IPS-15b (cell line): ENCODE data around the gene SLC9A9.

Experiments used
- H3K27me3 ChIP-seq: one replicate; pipeline ENCODE4 v1.6.1; 2013; ENCODE audit warnings: low read length; ENCODE audit not compliant: control insufficient read depth, insufficient read depth
- H3K36me3 ChIP-seq: one replicate; pipeline ENCODE4 v1.6.1; 2013; ENCODE audit warnings: low read length; ENCODE audit not compliant: control insufficient read depth, insufficient read depth
- H3K4me1 ChIP-seq: one replicate; pipeline ENCODE4 v1.6.1; 2013; ENCODE audit warnings: mild to moderate bottlenecking, low read length; ENCODE audit not compliant: control insufficient read depth, insufficient read depth
- H3K4me3 ChIP-seq: one replicate; pipeline ENCODE4 v1.5.1; 2013; ENCODE audit warnings: low read depth, low read length
- H3K9ac ChIP-seq: one replicate; pipeline ENCODE4 v1.6.1; 2013; ENCODE audit warnings: low read depth, mild to moderate bottlenecking, low read length
- H3K9me3 ChIP-seq: one replicate; pipeline ENCODE4 v1.6.1; 2013; ENCODE audit warnings: mild to moderate bottlenecking, low read length; ENCODE audit not compliant: control insufficient read depth, insufficient read depth

SLC9A9 gene

GRCh38 chr3:143650827-143651226 lies 197.4 kb downstream of the SLC9A9 start:
- H3K4me3 ChIP-seq, result no peak overlapping the region
- H3K9me3 ChIP-seq, result no peaks in the 10 kb centered on the region
- no peaks in the 10 kb centered on the region for H3K36me3 ChIP-seq
- no peaks in the 10 kb centered on the region for H3K27me3 ChIP-seq
- no peak overlapping the region for H3K9ac ChIP-seq
- peaks cover 3% of the 10 kb centered on the region for H3K4me1 ChIP-seq

- Histone ChIP-seq H3K4me1 (no peaks in the 10 kb centered on the region), H3K36me3 (no peaks in the 10 kb centered on the region), H3K9me3 (no peaks in the 10 kb centered on the region), H3K4me3 (no peak overlapping the region), H3K27me3 (no peaks in the 10 kb centered on the region), H3K9ac (no peak overlapping the region)
Observed at GRCh38 chr3:143650120-143650519, 198.1 kb downstream of the SLC9A9 start.

- H3K9ac ChIP-seq, result no peak overlapping the region
Observed at GRCh38 chr3:143648708-143649107, 199.6 kb downstream of the SLC9A9 start.

GRCh38 chr3:143648218-143648617 lies 200.1 kb downstream of the SLC9A9 start:
- Histone ChIP-seq H3K9ac (no peak overlapping the region), H3K9me3 (no peaks in the 10 kb centered on the region), H3K4me1 (no peaks in the 10 kb centered on the region), H3K36me3 (no peaks in the 10 kb centered on the region), H3K4me3 (peak overlapping the region; percentile 1), H3K27me3 (no peaks in the 10 kb centered on the region)

More at GRCh38 chr3:143648708-143649107, 199.6 kb downstream of the SLC9A9 start:
- no peaks in the 10 kb centered on the region for H3K36me3 ChIP-seq
- no peaks in the 10 kb centered on the region for H3K9me3 ChIP-seq
- no peaks in the 10 kb centered on the region for H3K27me3 ChIP-seq
- H3K4me1 ChIP-seq, result no peaks in the 10 kb centered on the region
- peak overlapping the region; percentile 1 for H3K4me3 ChIP-seq

GRCh38 chr3:143644370-143645089 lies 203.7 kb downstream of the SLC9A9 start:
- H3K9ac ChIP-seq, result no peak overlapping the region

GRCh38 chr3:143643905-143644304 lies 204.4 kb downstream of the SLC9A9 start:
- Histone ChIP-seq H3K4me1 (no peaks in the 10 kb centered on the region), H3K36me3 (no peaks in the 10 kb centered on the region), H3K9me3 (no peaks in the 10 kb centered on the region), H3K9ac (no peak overlapping the region), H3K4me3 (no peak overlapping the region), H3K27me3 (no peaks in the 10 kb centered on the region)

More at GRCh38 chr3:143644370-143645089, 203.7 kb downstream of the SLC9A9 start:
- Histone ChIP-seq H3K4me1 (no peaks in the 10 kb centered on the region), H3K27me3 (no peaks in the 10 kb centered on the region), H3K9me3 (no peaks in the 10 kb centered on the region), H3K36me3 (no peaks in the 10 kb centered on the region), H3K4me3 (no peak overlapping the region)

- Histone ChIP-seq H3K9ac (no peak overlapping the region), H3K4me1 (no peaks in the 10 kb centered on the region), H3K9me3 (no peaks in the 10 kb centered on the region), H3K4me3 (no peak overlapping the region), H3K27me3 (no peaks in the 10 kb centered on the region), H3K36me3 (no peaks in the 10 kb centered on the region)
Observed at GRCh38 chr3:143640774-143641173, 207.5 kb downstream of the SLC9A9 start.

GRCh38 chr3:143637133-143637532 lies 211.1 kb downstream of the SLC9A9 start:
- Histone ChIP-seq H3K9me3 (no peaks in the 10 kb centered on the region), H3K36me3 (no peaks in the 10 kb centered on the region), H3K4me1 (no peaks in the 10 kb centered on the region), H3K27me3 (no peaks in the 10 kb centered on the region), H3K4me3 (no peak overlapping the region), H3K9ac (no peak overlapping the region)

- Histone ChIP-seq H3K27me3 (no peaks in the 10 kb centered on the region), H3K4me3 (no peak overlapping the region), H3K9ac (no peak overlapping the region), H3K9me3 (no peaks in the 10 kb centered on the region), H3K4me1 (no peaks in the 10 kb centered on the region), H3K36me3 (no peaks in the 10 kb centered on the region)
Observed at GRCh38 chr3:143634991-143635390, 213.3 kb downstream of the SLC9A9 start.

GRCh38 chr3:143634427-143634826 lies 213.8 kb downstream of the SLC9A9 start:
- Histone ChIP-seq H3K4me3 (no peak overlapping the region), H3K9me3 (no peaks in the 10 kb centered on the region), H3K36me3 (no peaks in the 10 kb centered on the region), H3K4me1 (no peaks in the 10 kb centered on the region), H3K9ac (no peak overlapping the region), H3K27me3 (no peaks in the 10 kb centered on the region)

- no peaks in the 10 kb centered on the region for H3K27me3 ChIP-seq
- H3K36me3 ChIP-seq, result no peaks in the 10 kb centered on the region
- no peak overlapping the region for H3K4me3 ChIP-seq
- no peaks in the 10 kb centered on the region for H3K9me3 ChIP-seq
- no peak overlapping the region for H3K9ac ChIP-seq
- no peaks in the 10 kb centered on the region for H3K4me1 ChIP-seq
Observed at GRCh38 chr3:143633816-143634215, 214.5 kb downstream of the SLC9A9 start.

GRCh38 chr3:143629726-143630125 lies 218.5 kb downstream of the SLC9A9 start:
- no peaks in the 10 kb centered on the region for H3K4me1 ChIP-seq
- H3K9me3 ChIP-seq, result no peaks in the 10 kb centered on the region
- no peaks in the 10 kb centered on the region for H3K36me3 ChIP-seq
- H3K27me3 ChIP-seq, result no peaks in the 10 kb centered on the region
- H3K4me3 ChIP-seq, result no peak overlapping the region
- no peak overlapping the region for H3K9ac ChIP-seq
